ENCODE data around the gene LRRC73. TPM values are rescaled to one million over a fixed set of nuclear protein-coding genes. Genes with fewer than 3 reads are reported as not detected.
A peak's percentile ranks its signal among the peaks of the same experiment; 100 is the strongest.

Gene LRRC73
- total RNA-seq, 1 donor from 2014 or later = 0.55 TPM

GRCh38 chr6:43494321-43494720 lies 15.8 kb downstream of the LRRC73 start:
- no peak for TF ChIP-seq CTCF (IDR thresholded peaks at IDR 0.05)
- no peaks in the 10 kb centered on the region for H3K27me3 ChIP-seq
- ATAC-seq (no peak), DNase-seq (no peak)
- H3K36me3 ChIP-seq = peaks cover 18% of the 10 kb centered on the region
- peaks cover 25% of the 10 kb centered on the region for H3K4me1 ChIP-seq
- no peak overlapping the region for H3K27ac ChIP-seq
- intact Hi-C loops (cut with DNase I) = no loop called here
- no peak overlapping the region for H3K4me3 ChIP-seq
- H3K9me3 ChIP-seq = no peaks in the 10 kb centered on the region

GRCh38 chr6:43493833-43494232 lies 16.3 kb downstream of the LRRC73 start:
- Histone ChIP-seq H3K27ac (no peak overlapping the region), H3K4me3 (no peak overlapping the region), H3K27me3 (no peaks in the 10 kb centered on the region), H3K9me3 (no peaks in the 10 kb centered on the region), H3K36me3 (peaks cover 13% of the 10 kb centered on the region), H3K4me1 (peaks cover 25% of the 10 kb centered on the region)
- no peak for TF ChIP-seq CTCF (IDR thresholded peaks at IDR 0.05)
- no peak for ATAC-seq
- intact Hi-C loops (cut with DNase I) = no loop called here
- no peak for DNase-seq

DNA sequence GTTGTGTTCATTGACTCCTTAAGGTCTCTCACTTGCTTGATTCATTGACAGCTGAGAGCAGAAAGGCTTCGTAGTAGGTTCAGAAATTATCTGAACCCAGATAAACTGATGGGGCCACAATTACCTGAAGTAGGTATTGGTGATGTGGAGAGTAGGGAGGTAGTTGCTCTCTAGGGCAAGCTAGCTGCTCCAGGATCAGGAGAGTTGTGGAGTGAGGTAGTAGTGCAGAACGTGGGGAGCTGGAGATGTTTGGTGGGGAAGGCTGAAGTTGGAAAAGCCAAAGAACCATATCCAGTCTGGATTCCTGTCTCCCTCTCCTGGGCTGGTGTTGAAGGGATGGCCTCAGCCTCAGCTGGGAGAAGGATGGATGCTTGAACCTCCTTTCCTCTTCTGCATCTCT lies 16.9 kb downstream of the LRRC73 start:
- H3K27me3 ChIP-seq = no peaks in the 10 kb centered on the region
- no peak for DNase-seq
- H3K4me3 ChIP-seq = no peak overlapping the region
- peaks cover 7% of the 10 kb centered on the region for H3K36me3 ChIP-seq
- intact Hi-C loops (cut with DNase I) = no loop called here
- H3K9me3 ChIP-seq = no peaks in the 10 kb centered on the region
- peaks cover 25% of the 10 kb centered on the region for H3K4me1 ChIP-seq
- H3K27ac ChIP-seq = no peak overlapping the region
- no peak for ATAC-seq
- no peak for TF ChIP-seq CTCF (IDR thresholded peaks at IDR 0.05)

- Histone ChIP-seq H3K36me3 (peaks cover 2% of the 10 kb centered on the region), H3K27ac (no peak overlapping the region), H3K27me3 (no peaks in the 10 kb centered on the region), H3K9me3 (no peaks in the 10 kb centered on the region), H3K4me3 (no peak overlapping the region), H3K4me1 (peaks cover 25% of the 10 kb centered on the region)
- TF ChIP-seq CTCF (IDR thresholded peaks at IDR 0.05) = no peak
- DNase-seq (no peak), ATAC-seq (peak; percentile 3)
- intact Hi-C loops (cut with DNase I) = no loop called here
These were observed 17.5 kb downstream of the LRRC73 start for GRCh38 chr6:43492673-43493072.

GRCh38 chr6:43491750-43492661 lies 18.1 kb downstream of the LRRC73 start:
- Histone ChIP-seq H3K4me3 (no peak overlapping the region), H3K4me1 (peaks cover 25% of the 10 kb centered on the region), H3K27ac (no peak overlapping the region), H3K9me3 (no peaks in the 10 kb centered on the region), H3K36me3 (no peaks in the 10 kb centered on the region), H3K27me3 (no peaks in the 10 kb centered on the region)
- DNase-seq (peak; percentile 84), ATAC-seq (peak; percentile 73)
- no peak for TF ChIP-seq CTCF (IDR thresholded peaks at IDR 0.05)
- intact Hi-C loops (cut with DNase I) = no loop called here
